Sigmoid colon (tissue), 4 donors: ENCODE results near the gene ROBO1.

Experiments
- CTCF ChIP-seq, 4 experiments: fragments of 450-650 bp in 3 of 4; fragments of 200-600 bp in 1 of 4; IDR thresholded peaks; one replicate each; pipeline ENCODE4 v1.5.1; 2016 to 2019; ENCODE audit warnings: antibody characterized with exemption in 4 of 4, mild to moderate bottlenecking in 3 of 4, moderate library complexity in 2 of 4
- POLR2AphosphoS5 ChIP-seq, 4 donors: sonication (generic); formaldehyde crosslinking; IDR thresholded peaks; one replicate each; pipeline ENCODE4 v1.6.1; 2017; ENCODE audit warnings: antibody characterized with exemption in 4 of 4

- TF ChIP-seq CTCF (IDR thresholded peaks at IDR 0.05) (no peak), POLR2AphosphoS5 (IDR thresholded peaks at IDR 0.05) (no peak)
Measured at GRCh38 chr3:79410136-79410535, 357.7 kb downstream of the ROBO1 start.
